Gastroesophageal sphincter (tissue), 4 donors: ENCODE results near the gene UBE2J2. TPM values are rescaled to one million over a fixed set of nuclear protein-coding genes. Genes with fewer than 3 reads are reported as not detected.

Experiments used
- ATAC-seq: fragments of 150-250 bp; one replicate; pipeline ENCODE4 v1.9.1; 2016; ENCODE audit warnings: mild to moderate bottlenecking, moderate library complexity
- H3K27ac ChIP-seq, 4 donors: fragments of 200-600 bp; sonication (generic) in 3 of 4; 1 replicate in 3 of 4; 2 replicates in 1 of 4; pipeline ENCODE4 v1.5.1; 2016 to 2019
- H3K27me3 ChIP-seq: fragments of 200-600 bp; sonication (generic); one replicate; pipeline ENCODE4 v1.5.1; 2019
- H3K36me3 ChIP-seq, 2 donors: fragments of 200-600 bp; sonication (generic); one replicate each; pipeline ENCODE4 v1.5.1; 2019; ENCODE audit warnings: control low read depth in 1 of 2
- H3K4me1 ChIP-seq, 3 donors: fragments of 200-600 bp; sonication (generic); 1 replicate in 2 of 3; 2 replicates in 1 of 3; pipeline ENCODE4 v1.5.1; 2016 to 2019; ENCODE audit warnings: control low read depth in 2 of 3
- H3K4me3 ChIP-seq, 2 donors: fragments of 200-600 bp; sonication (generic); one replicate each; pipeline ENCODE4 v1.5.1; 2019; ENCODE audit warnings: mild to moderate bottlenecking in 1 of 2, moderate library complexity in 1 of 2
- H3K9me3 ChIP-seq, 3 donors: fragments of 200-600 bp; sonication (generic); one replicate each; pipeline ENCODE4 v1.5.1; 2017 to 2019; ENCODE audit warnings: control low read depth in 2 of 3
- CTCF ChIP-seq, 4 experiments: fragments of 200-600 bp in 2 of 4; fragments of 450-650 bp in 2 of 4; sonication (generic) in 1 of 4; IDR thresholded peaks; one replicate each; pipeline ENCODE4 v1.5.1; 2017 to 2019; ENCODE audit warnings: antibody characterized with exemption in 4 of 4, mild to moderate bottlenecking in 2 of 4, moderate library complexity in 2 of 4
- EP300 ChIP-seq: sonication (generic); formaldehyde crosslinking; IDR thresholded peaks from one replicate; pipeline ENCODE4 v1.6.1; 2017; ENCODE audit warnings: antibody characterized with exemption, mild to moderate bottlenecking
- POLR2A ChIP-seq, 2 donors: fragments of 450-650 bp; IDR thresholded peaks; one replicate each; pipeline ENCODE4 v1.6.1; 2017; ENCODE audit warnings: antibody characterized with exemption in 2 of 2, mild to moderate bottlenecking in 2 of 2, moderate library complexity in 1 of 2
- POLR2AphosphoS5 ChIP-seq: sonication (generic); formaldehyde crosslinking; IDR thresholded peaks from one replicate; pipeline ENCODE4 v1.6.1; 2017; ENCODE audit warnings: antibody characterized with exemption
- WGBS, 2 donors: methylation state at CpG; one replicate each; pipeline ENCODE4 v1.1.5; 2018; ENCODE audit warnings: low coverage in 1 of 2; 5-methylcytosine and 5-hydroxymethylcytosine counted together
- total RNA-seq, 4 donors: library from RNA; depleted of rRNA; stranded (reverse); fragments of >200 nt; gene quantifications; one replicate each; pipeline ENCODE4 v1.1.0, GENCODE V29; 2016

The UBE2J2 gene
- total RNA-seq, 4 donors from 2014 or later: 28.1 to 47.0 (median 37.9) TPM

GRCh38 chr1:1308756-1309250, 35.1 kb upstream of the UBE2J2 start:
- Histone ChIP-seq H3K9me3 (no peaks in the 10 kb centered on the region), H3K36me3 (peaks cover 0 to 41% of the 10 kb centered on the region in 2 donors), H3K27me3 (no peaks in the 10 kb centered on the region), H3K4me3 (peak overlapping the region; percentile 92 to 95), H3K4me1 (peaks cover 2 to 61% (median 38%) of the 10 kb centered on the region in 3 donors), H3K27ac (peak overlapping the region; percentile 93 to 97 (median 95))
- TF ChIP-seq CTCF (IDR thresholded peaks at IDR 0.05) (no peak), POLR2A (IDR thresholded peaks at IDR 0.05) (no peak), POLR2AphosphoS5 (no peak), EP300 (no peak)
- ATAC-seq: no peak
- WGBS, 2 donors: no CpG with 5 or more reads among the region's 66 CpGs

- H3K4me1 ChIP-seq: peaks cover 2 to 67% (median 42%) of the 10 kb centered on the region in 3 donors
Measured at GRCh38 chr1:1307923-1308755, 34.5 kb upstream of the UBE2J2 start, which contains the start of the genes ACAP3 and PUSL1. Gene ACAP3 (minus strand): TSS chr1:1307930. CDS start chr1:1307815, 115 bp downstream. Gene PUSL1 (plus strand): TSS chr1:1308597. CDS start chr1:1308644, 47 bp downstream.

GRCh38 chr1:1307261-1307922, 33.7 kb upstream of the UBE2J2 start:
- Histone ChIP-seq H3K4me3 (peak overlapping the region; percentile 64 to 95), H3K27ac (peak overlapping the region; percentile 47 to 97 (median 94)), H3K9me3 (no peaks in the 10 kb centered on the region), H3K27me3 (no peaks in the 10 kb centered on the region), H3K4me1 (peaks cover 2 to 71% (median 42%) of the 10 kb centered on the region in 3 donors), H3K36me3 (peaks cover 0 to 27% of the 10 kb centered on the region in 2 donors)
- no peak for ATAC-seq
- WGBS, 2 donors: no CpG with 5 or more reads among the region's 83 CpGs
- TF ChIP-seq CTCF (IDR thresholded peaks at IDR 0.05) (no peak), POLR2A (IDR thresholded peaks at IDR 0.05) (peak; percentile 43 to 52)

More at GRCh38 chr1:1307923-1308755, 34.5 kb upstream of the UBE2J2 start, which contains the start of the genes ACAP3 and PUSL1:
- TF ChIP-seq CTCF (IDR thresholded peaks at IDR 0.05) (peak in 2 of 4 experiments; percentile 33 to 41), EP300 (no peak), POLR2A (IDR thresholded peaks at IDR 0.05) (peak in 1 of 2 donors; percentile 32), POLR2AphosphoS5 (peak; percentile 68)
- WGBS, 2 donors: no CpG with 5 or more reads among the region's 131 CpGs
- Histone ChIP-seq H3K9me3 (no peaks in the 10 kb centered on the region), H3K4me3 (peak within 1 kb of the TSS; percentile 92 to 95), H3K36me3 (peaks cover 0 to 35% of the 10 kb centered on the region in 2 donors), H3K27me3 (no peaks in the 10 kb centered on the region), H3K27ac (peak within 1 kb of the TSS; percentile 93 to 97 (median 95))
- peak; percentile 73 for ATAC-seq

GRCh38 chr1:1306661-1307260, 33.1 kb upstream of the UBE2J2 start:
- Histone ChIP-seq H3K27ac (peak overlapping the region in 3 of 4 donors; percentile 93 to 97 (median 95)), H3K9me3 (no peaks in the 10 kb centered on the region), H3K36me3 (peaks cover 0 to 21% of the 10 kb centered on the region in 2 donors), H3K27me3 (no peaks in the 10 kb centered on the region), H3K4me3 (peak overlapping the region; percentile 64 to 95), H3K4me1 (peaks cover 2 to 71% (median 42%) of the 10 kb centered on the region in 3 donors)
- TF ChIP-seq CTCF (IDR thresholded peaks at IDR 0.05) (no peak), POLR2A (IDR thresholded peaks at IDR 0.05) (no peak)
- ATAC-seq: no peak
- WGBS, 2 donors: 4 to 38% methylated on average over 5 of the region's 27 CpGs
